GM12878 (cell line): Measurements from ENCODE around the gene HOXB2.

Experiments used
- BCL3 ChIP-seq: IDR thresholded peaks from 2 replicates; pipeline ENCODE4 v1.6.1; 2011; ENCODE audit warnings: borderline replicate concordance, low read depth, mild to moderate bottlenecking, moderate library complexity, low read length; ENCODE audit not compliant: insufficient read depth, poor library complexity, severe bottlenecking
- CTCF ChIP-seq, 3 experiments: IDR thresholded peaks in 2 of 3; conservative IDR thresholded peaks in 1 of 3; 2 replicates each; pipeline ENCODE4 v1.5.1; 2011; ENCODE audit warnings: low read depth in 3 of 3, low read length in 3 of 3, mild to moderate bottlenecking in 3 of 3, control low read depth in 2 of 3, moderate library complexity in 2 of 3, inconsistent platforms in 1 of 3, mixed read lengths in 1 of 3; ENCODE audit not compliant: control insufficient read depth in 2 of 3, insufficient read depth in 1 of 3; ENCODE audit errors: extremely low read depth in 1 of 3
- FOXK2 ChIP-seq: fragments of 450-650 bp; IDR thresholded peaks from 2 replicates; pipeline ENCODE4 v1.6.1; 2017; ENCODE audit warnings: mild to moderate bottlenecking, moderate library complexity
- HCFC1 ChIP-seq: fragments of 150-350 bp; IDR thresholded peaks from 2 replicates; pipeline ENCODE4 v1.6.1; 2014; ENCODE audit warnings: low read length
- HDAC2 ChIP-seq: fragments of 200-600 bp; sonication (generic); IDR thresholded peaks from 2 replicates; pipeline ENCODE4 v1.6.1; 2017
- JUND ChIP-seq: IDR thresholded peaks from 2 replicates; pipeline ENCODE4 v1.6.1; 2012; ENCODE audit warnings: low read depth, mild to moderate bottlenecking, low read length, improper control_type of control experiment, moderate library complexity
- MXI1 ChIP-seq: fragments of 150-350 bp; IDR thresholded peaks from 2 replicates; pipeline ENCODE4 v1.6.1; 2011; ENCODE audit warnings: low read depth, mild to moderate bottlenecking, inconsistent platforms, low read length, improper control_type of control experiment
- POLR2AphosphoS5 ChIP-seq: IDR thresholded peaks from 2 replicates; pipeline ENCODE4 v1.6.1; 2011; ENCODE audit warnings: mild to moderate bottlenecking, low read length, inconsistent platforms
- RAD21 ChIP-seq: IDR thresholded peaks from 2 replicates; pipeline ENCODE4 v1.6.1; 2011; ENCODE audit warnings: mild to moderate bottlenecking, low read depth, low read length, moderate library complexity; ENCODE audit not compliant: insufficient read depth
- REST ChIP-seq: IDR thresholded peaks from 2 replicates; pipeline ENCODE4 v1.6.1; 2012; ENCODE audit warnings: mild to moderate bottlenecking, low read depth, low read length
- SIX5 ChIP-seq: IDR thresholded peaks from 2 replicates; pipeline ENCODE4 v1.6.1; 2011; ENCODE audit warnings: mild to moderate bottlenecking, low read depth, low read length, moderate library complexity; ENCODE audit not compliant: severe bottlenecking
- TBL1XR1 ChIP-seq: IDR thresholded peaks from 2 replicates; pipeline ENCODE4 v1.6.1; 2012; ENCODE audit warnings: low read depth, low read length, improper control_type of control experiment
- USF2 ChIP-seq: IDR thresholded peaks from 2 replicates; pipeline ENCODE4 v1.6.1; 2011; ENCODE audit warnings: low read depth, low read length, improper control_type of control experiment, borderline replicate concordance
- ZZZ3 ChIP-seq: IDR thresholded peaks from 2 replicates; pipeline ENCODE4 v1.6.1; 2011; ENCODE audit warnings: low read depth; ENCODE audit not compliant: control insufficient read depth, insufficient read length

GRCh38 chr17:48565022-48565554, 20.2 kb upstream of the HOXB2 start:
- no peak for TF ChIP-seq REST
- TF ChIP-seq FOXK2: no peak
- no peak for TF ChIP-seq ZZZ3
- no peak for TF ChIP-seq HDAC2
- no peak for TF ChIP-seq JUND
- no peak for TF ChIP-seq MXI1
- TF ChIP-seq CTCF (IDR thresholded peaks at IDR 0.05 in 2 of 3, conservative IDR thresholded peaks at IDR 0.05 in 1 of 3; ENCODE audit: control insufficient read depth in 2 of 3, extremely low read depth in 1 of 3, insufficient read depth in 1 of 3, low read depth in 3 of 3, low read length in 3 of 3): no peak
- TF ChIP-seq POLR2AphosphoS5: no peak
- TF ChIP-seq SIX5: no peak
- TF ChIP-seq RAD21: no peak
- TF ChIP-seq HCFC1: no peak
- TF ChIP-seq BCL3: no peak
- TF ChIP-seq USF2: no peak
- no peak for TF ChIP-seq TBL1XR1
